WTC11 (cell line): ENCODE data around the gene JUND. TPM values are rescaled to one million over a fixed set of nuclear protein-coding genes. Genes with fewer than 3 reads are reported as not detected.

Experiments used
- ATAC-seq: fragments of 200-7000 bp; cut with Tn5 transposase; 2 replicates; pipeline ENCODE4 v1.10.0; 2021; ENCODE audit warnings: mild to moderate bottlenecking, moderate library complexity
- Bru-seq: library from RNA; stranded (reverse); fragments of 400-500 nt; gene quantifications from one replicate; lab custom pipeline; 2021; lab: Mats Ljungman, UMichigan
- CTCF ChIA-PET: fragments of 300-600 bp; sonication (Branson Sonifier 250); formaldehyde crosslinking; loops from one replicate; lab custom pipeline; 2021; ENCODE audit warnings: antibody characterized with exemption; lab: Charles Lee
- POLR2A ChIA-PET: fragments of 350-600 bp; sonication (Branson Sonifier 250); formaldehyde crosslinking; loops from one replicate; lab custom pipeline; 2021; ENCODE audit warnings: antibody characterized with exemption; lab: Charles Lee
- DNase-seq: peaks from one replicate; pipeline ENCODE4 v3.0.0; 2021; ENCODE audit warnings: low spot score
- H3K27ac Mint-ChIP-seq: 2 replicates; pipeline ENCODE4 v1.8.0; 2021; ENCODE audit warnings: mixed read lengths
- H3K27me3 Mint-ChIP-seq: 2 replicates; pipeline ENCODE4 v1.8.0; 2021; ENCODE audit warnings: low read depth, mild to moderate bottlenecking, moderate library complexity, mixed read lengths
- H3K36me3 Mint-ChIP-seq: 2 replicates; pipeline ENCODE4 v1.8.0; 2021; ENCODE audit warnings: mixed read lengths
- H3K4me1 Mint-ChIP-seq: 2 replicates; pipeline ENCODE4 v1.8.0; 2022; ENCODE audit warnings: mixed read lengths
- H3K4me3 Mint-ChIP-seq: 2 replicates; pipeline ENCODE4 v1.8.0; 2021; ENCODE audit warnings: mild to moderate bottlenecking, moderate library complexity, mixed read lengths
- H3K9me3 Mint-ChIP-seq: 2 replicates; pipeline ENCODE4 v1.8.0; 2021; ENCODE audit warnings: mixed read lengths
- ATF1 ChIP-seq: sonication (generic); formaldehyde crosslinking; IDR thresholded peaks from 2 replicates; pipeline ENCODE4 v1.8.1; 2023; ENCODE audit warnings: mild to moderate bottlenecking, moderate library complexity, missing genetic modification reagents
- CBFB ChIP-seq: sonication (generic); formaldehyde crosslinking; IDR thresholded peaks from 2 replicates; pipeline ENCODE4 v1.8.1; 2022; ENCODE audit warnings: mild to moderate bottlenecking, low read depth, missing genetic modification reagents
- CDX4 ChIP-seq: fragments of 250-450 bp; sonication (Bioruptor Pico); IDR thresholded peaks from 2 replicates; pipeline ENCODE4 v1.9.0; 2021; ENCODE audit warnings: moderate library complexity, mild to moderate bottlenecking, inconsistent platforms, borderline replicate concordance
- CREM ChIP-seq: sonication (generic); formaldehyde crosslinking; IDR thresholded peaks from 2 replicates; pipeline ENCODE4 v1.8.1; 2022; ENCODE audit warnings: mild to moderate bottlenecking, missing genetic modification reagents, moderate library complexity
- CTCF ChIP-seq: fragments of 200-600 bp; IDR thresholded peaks from 2 replicates; pipeline ENCODE4 v1.8.0; 2022; ENCODE audit warnings: antibody characterized with exemption
- ELF4 ChIP-seq: sonication (generic); formaldehyde crosslinking; IDR thresholded peaks from 2 replicates; pipeline ENCODE4 v1.8.1; 2022; ENCODE audit warnings: low read depth, mild to moderate bottlenecking, moderate library complexity, missing genetic modification reagents
- HMGXB4 ChIP-seq: sonication (generic); formaldehyde crosslinking; IDR thresholded peaks from 2 replicates; pipeline ENCODE4 v1.8.1; 2023; ENCODE audit warnings: mild to moderate bottlenecking, moderate library complexity, missing genetic modification reagents
- IRF1 ChIP-seq: sonication (generic); formaldehyde crosslinking; IDR thresholded peaks from 2 replicates; pipeline ENCODE4 v1.8.0; 2023; ENCODE audit warnings: missing genetic modification reagents
- NR2C2 ChIP-seq: sonication (generic); formaldehyde crosslinking; IDR thresholded peaks from 2 replicates; pipeline ENCODE4 v1.8.0; 2022; ENCODE audit warnings: mild to moderate bottlenecking, missing genetic modification reagents
- RELA ChIP-seq: sonication (generic); formaldehyde crosslinking; IDR thresholded peaks from 2 replicates; pipeline ENCODE4 v1.8.1; 2022; ENCODE audit warnings: missing genetic modification reagents, mild to moderate bottlenecking, borderline replicate concordance
- SOX15 ChIP-seq: fragments of 250-450 bp; sonication (Bioruptor Pico); IDR thresholded peaks from 2 replicates; pipeline ENCODE4 v1.9.0; 2021; ENCODE audit warnings: mild to moderate bottlenecking
- SP1 ChIP-seq: sonication (generic); formaldehyde crosslinking; conservative IDR thresholded peaks from 2 replicates; pipeline ENCODE4 v1.8.1; 2022; ENCODE audit warnings: missing genetic modification reagents
- TCF7 ChIP-seq: sonication (generic); formaldehyde crosslinking; IDR thresholded peaks from 2 replicates; pipeline ENCODE4 v1.8.0; 2022; ENCODE audit warnings: mild to moderate bottlenecking, low read depth, missing genetic modification reagents, moderate library complexity
- TEAD1 ChIP-seq: sonication (generic); formaldehyde crosslinking; IDR thresholded peaks from 2 replicates; pipeline ENCODE4 v1.8.0; 2022; ENCODE audit warnings: mild to moderate bottlenecking, missing genetic modification reagents
- ZNF121 ChIP-seq: sonication (generic); formaldehyde crosslinking; IDR thresholded peaks from 2 replicates; pipeline ENCODE4 v1.8.0; 2023; ENCODE audit warnings: missing genetic modification reagents
- ZNF263 ChIP-seq: sonication (generic); formaldehyde crosslinking; IDR thresholded peaks from 2 replicates; pipeline ENCODE4 v1.8.1; 2022; ENCODE audit warnings: low read depth, mild to moderate bottlenecking, moderate library complexity, missing genetic modification reagents
- ZNF317 ChIP-seq: sonication (generic); formaldehyde crosslinking; IDR thresholded peaks from 2 replicates; pipeline ENCODE4 v1.8.1; 2023; ENCODE audit warnings: low read depth, mild to moderate bottlenecking, moderate library complexity, missing genetic modification reagents, borderline replicate concordance
- ZNF423 ChIP-seq: fragments of 250-450 bp; sonication (Bioruptor Pico); IDR thresholded peaks from 2 replicates; pipeline ENCODE4 v2.1.2; 2022; ENCODE audit warnings: mild to moderate bottlenecking, moderate library complexity
- ZNF512 ChIP-seq: sonication (generic); formaldehyde crosslinking; IDR thresholded peaks from 2 replicates; pipeline ENCODE4 v1.8.1; 2022; ENCODE audit warnings: missing genetic modification reagents, borderline replicate concordance
- ZNF671 ChIP-seq: fragments of 250-450 bp; sonication (Bioruptor Pico); IDR thresholded peaks from 2 replicates; pipeline ENCODE4 v1.8.0; 2021; ENCODE audit warnings: mild to moderate bottlenecking
- long read RNA-seq, 3 experiments: library from RNA in 1 of 3; library from capped mRNA in 1 of 3; library from polyadenylated mRNA in 1 of 3; unstranded in 2 of 3; stranded (forward) in 1 of 3; transcript quantifications; one replicate each; pipeline ENCODE4 v2.0.0, GENCODE V29; 2021
- total RNA-seq: library from RNA; stranded (reverse); gene quantifications from 3 replicates; pipeline ENCODE4 v1.2.3, GENCODE V29; 2021
- TF ChIP-seq, protein P1 (sequence below): sonication (generic); formaldehyde crosslinking; conservative IDR thresholded peaks from 2 replicates; pipeline ENCODE4 v1.8.1; 2023; ENCODE audit warnings: mild to moderate bottlenecking, low read depth, missing genetic modification reagents, moderate library complexity
- TF ChIP-seq, protein P2 (sequence below): fragments of 250-450 bp; sonication (Bioruptor Pico); IDR thresholded peaks from 2 replicates; pipeline ENCODE4 v1.9.0; 2021; ENCODE audit warnings: mild to moderate bottlenecking

Gene JUND
- total RNA-seq = 121 to 137 TPM (median 133 TPM) in 3 replicates
- Bru-seq, nascent RNA = percentile 91 among the genes with signal in this experiment
- long read RNA-seq, experiment 1, transcript JUND-201 (1 exons, 1,863 nt) = major isoform, 440 of 442 reads
- long read RNA-seq, experiment 1, partial matches to known transcripts = 0 of 442 reads
- long read RNA-seq, experiment 1, other reads (novel, unspliced or antisense) = 1 of 442 reads
- long read RNA-seq, experiment 2, transcript JUND-201 (1 exons, 1,863 nt) = major isoform, 184 of 185 reads
- long read RNA-seq, experiment 2, partial matches to known transcripts = 0 of 185 reads
- long read RNA-seq, experiment 2, other reads (novel, unspliced or antisense) = 1 of 185 reads
- long read RNA-seq, experiment 3 = 0 reads

- Mint-ChIP-seq H3K9me3 (no peaks in the 10 kb centered on the region), H3K27me3 (peaks cover 4% of the 10 kb centered on the region), H3K27ac (peak within 1 kb of the TSS; percentile 98), H3K36me3 (peaks cover 12% of the 10 kb centered on the region), H3K4me3 (peak within 1 kb of the TSS; percentile 96), H3K4me1 (peaks cover 31% of the 10 kb centered on the region)
- ChIA-PET POLR2A (interaction anchor here (0.5 to 5.1 kb wide), 38 partner anchors 11 to 1104 kb away, joined by 3 to 200 read pairs (median 6); partner anchors contain the start of genes GDF15, LRRC25, LSM4 and MPV17L2), CTCF (interaction anchor here (0.6 to 6.8 kb wide), 25 partner anchors 8 to 168 kb away, joined by 3 to 240 read pairs (median 5); partner anchors contain the start of genes LSM4, MPV17L2, PGPEP1 and RAB3A)
- DNase-seq (peak; percentile 94), ATAC-seq (peak; percentile 63)
- TF ChIP-seq ZNF512 (CRISPR knock-in tag) (no peak), TCF7 (CRISPR knock-in tag) (no peak), TEAD1 (CRISPR knock-in tag) (peak; percentile 57; the same call in 1 of the 2 replicates), NR2C2 (no peak), CDX4 (CRISPR knock-in tag) (no peak; the same call in 1 of the 2 replicates), ATF1 (CRISPR knock-in tag) (no peak), HMGXB4 (no peak), ZNF317 (CRISPR knock-in tag) (no peak), ZNF671 (CRISPR knock-in tag) (peak; percentile 94), CBFB (CRISPR knock-in tag) (peak; percentile 90; the same call in 1 of the 2 replicates), ELF4 (0 out of 2 replicates have a peak, but pooled peaks have one; percentile 29), RELA (no peak), SOX15 (peak; percentile 85), ZNF423 (peak; percentile 90), CTCF (no peak), ZNF263 (CRISPR knock-in tag) (0 out of 2 replicates have a peak, but pooled peaks have one; percentile 14), SP1 (peak; percentile 95), IRF1 (CRISPR knock-in tag) (no peak), ZNF121 (no peak), CREM (CRISPR knock-in tag) (no peak; the same call in 1 of the 2 replicates)
- TF ChIP-seq, protein P1, sequence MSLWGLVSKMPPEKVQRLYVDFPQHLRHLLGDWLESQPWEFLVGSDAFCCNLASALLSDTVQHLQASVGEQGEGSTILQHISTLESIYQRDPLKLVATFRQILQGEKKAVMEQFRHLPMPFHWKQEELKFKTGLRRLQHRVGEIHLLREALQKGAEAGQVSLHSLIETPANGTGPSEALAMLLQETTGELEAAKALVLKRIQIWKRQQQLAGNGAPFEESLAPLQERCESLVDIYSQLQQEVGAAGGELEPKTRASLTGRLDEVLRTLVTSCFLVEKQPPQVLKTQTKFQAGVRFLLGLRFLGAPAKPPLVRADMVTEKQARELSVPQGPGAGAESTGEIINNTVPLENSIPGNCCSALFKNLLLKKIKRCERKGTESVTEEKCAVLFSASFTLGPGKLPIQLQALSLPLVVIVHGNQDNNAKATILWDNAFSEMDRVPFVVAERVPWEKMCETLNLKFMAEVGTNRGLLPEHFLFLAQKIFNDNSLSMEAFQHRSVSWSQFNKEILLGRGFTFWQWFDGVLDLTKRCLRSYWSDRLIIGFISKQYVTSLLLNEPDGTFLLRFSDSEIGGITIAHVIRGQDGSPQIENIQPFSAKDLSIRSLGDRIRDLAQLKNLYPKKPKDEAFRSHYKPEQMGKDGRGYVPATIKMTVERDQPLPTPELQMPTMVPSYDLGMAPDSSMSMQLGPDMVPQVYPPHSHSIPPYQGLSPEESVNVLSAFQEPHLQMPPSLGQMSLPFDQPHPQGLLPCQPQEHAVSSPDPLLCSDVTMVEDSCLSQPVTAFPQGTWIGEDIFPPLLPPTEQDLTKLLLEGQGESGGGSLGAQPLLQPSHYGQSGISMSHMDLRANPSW (CRISPR knock-in tag) = no peak
- TF ChIP-seq, protein P2, sequence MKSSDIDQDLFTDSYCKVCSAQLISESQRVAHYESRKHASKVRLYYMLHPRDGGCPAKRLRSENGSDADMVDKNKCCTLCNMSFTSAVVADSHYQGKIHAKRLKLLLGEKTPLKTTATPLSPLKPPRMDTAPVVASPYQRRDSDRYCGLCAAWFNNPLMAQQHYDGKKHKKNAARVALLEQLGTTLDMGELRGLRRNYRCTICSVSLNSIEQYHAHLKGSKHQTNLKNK = no peak
These were observed at the start of gene JUND for GRCh38 chr19:18281082-18282020. JUND (minus strand) TSS chr19:18281622; CDS start chr19:18281484, 138 bp downstream.
